IMR-90 (cell line): Measurements from ENCODE around the gene CISTR. TPM values are rescaled to one million over a fixed set of nuclear protein-coding genes. Genes with fewer than 3 reads are reported as not detected.

ENCODE experiments used
- ATAC-seq: fragments of 200-7000 bp; cut with Tn5 transposase; 2 replicates; pipeline ENCODE4 v1.9.1; 2020; ENCODE audit warnings: low read depth, mild to moderate bottlenecking, moderate library complexity
- BruUV-seq: library from RNA; stranded (reverse); fragments of 400-500 nt; replicated peaks from 2 replicates; lab custom pipeline; 2021; lab: Mats Ljungman, UMichigan
- CTCF ChIA-PET: fragments of 300-600 bp; formaldehyde crosslinking; extraction: SDS; loops from one replicate; lab custom pipeline; 2021; ENCODE audit warnings: antibody characterized with exemption; lab: Yijun Ruan, JAX
- POLR2A ChIA-PET: fragments of 300-600 bp; sonication (Branson Sonifier 250); formaldehyde crosslinking; loops from one replicate; lab custom pipeline; 2022; ENCODE audit warnings: antibody characterized with exemption; ENCODE audit not compliant: unreplicated experiment; lab: Charles Lee
- DNase-seq: peaks from one replicate; pipeline ENCODE4 v3.0.0; 2013
- H2AFZ ChIP-seq: replicated peaks from 2 replicates; pipeline ENCODE3; 2013; ENCODE audit warnings: low read length, mild to moderate bottlenecking; ENCODE audit not compliant: poor library complexity
- H2AK5ac ChIP-seq: 2 replicates; pipeline ENCODE4 v1.6.1; 2013; ENCODE audit warnings: low read depth, low read length, inconsistent platforms
- H2AK9ac ChIP-seq: replicated peaks from 2 replicates; pipeline ENCODE3; 2013; ENCODE audit warnings: mild to moderate bottlenecking, low read depth, low read length, moderate library complexity; ENCODE audit not compliant: poor library complexity
- H2BK120ac ChIP-seq: 2 replicates; pipeline ENCODE4 v1.6.1; 2013; ENCODE audit warnings: low read depth, low read length, inconsistent platforms
- H2BK15ac ChIP-seq: 3 replicates; pipeline ENCODE4 v1.6.1; 2013; ENCODE audit warnings: low read depth, low read length, inconsistent platforms
- H2BK20ac ChIP-seq: 2 replicates; pipeline ENCODE4 v1.6.1; 2013; ENCODE audit warnings: low read depth, mild to moderate bottlenecking, inconsistent platforms, low read length, moderate library complexity
- H2BK5ac ChIP-seq: 2 replicates; pipeline ENCODE4 v1.6.1; 2013; ENCODE audit warnings: mild to moderate bottlenecking, low read depth, low read length, inconsistent platforms; ENCODE audit not compliant: poor library complexity, severe bottlenecking
- H3K14ac ChIP-seq: replicated peaks from 2 replicates; pipeline ENCODE4 v1.6.1; 2013; ENCODE audit warnings: low read depth, low read length, inconsistent platforms
- H3K18ac ChIP-seq: 2 replicates; pipeline ENCODE4 v1.6.1; 2013; ENCODE audit warnings: low read depth, low read length, control low read depth
- H3K23ac ChIP-seq: 2 replicates; pipeline ENCODE4 v1.6.1; 2013; ENCODE audit warnings: low read depth, low read length, inconsistent platforms
- H3K27ac ChIP-seq: 2 replicates; pipeline ENCODE4 v1.5.1; 2013; ENCODE audit warnings: mild to moderate bottlenecking, control low read depth, low read length; ENCODE audit not compliant: insufficient read depth
- H3K27me3 ChIP-seq: 2 replicates; pipeline ENCODE4 v1.6.1; 2013; ENCODE audit warnings: low read length; ENCODE audit not compliant: control insufficient read depth, insufficient read depth
- H3K36me3 ChIP-seq: 2 replicates; pipeline ENCODE4 v1.6.1; 2013; ENCODE audit warnings: low read length, mixed read lengths; ENCODE audit not compliant: control insufficient read depth, insufficient read depth
- H3K4ac ChIP-seq: 2 replicates; pipeline ENCODE4 v1.6.1; 2013; ENCODE audit warnings: low read depth, low read length, inconsistent platforms
- H3K4me1 ChIP-seq: 2 replicates; pipeline ENCODE4 v1.6.1; 2013; ENCODE audit warnings: low read length, mixed read lengths; ENCODE audit not compliant: control insufficient read depth, insufficient read depth
- H3K4me2 ChIP-seq: 2 replicates; pipeline ENCODE4 v1.6.1; 2013; ENCODE audit warnings: low read depth, mild to moderate bottlenecking, control low read depth, low read length, moderate library complexity
- H3K4me3 ChIP-seq: 2 replicates; pipeline ENCODE4 v1.5.1; 2013; ENCODE audit warnings: low read depth, mild to moderate bottlenecking, control low read depth, low read length, moderate library complexity; ENCODE audit not compliant: insufficient read depth
- H3K56ac ChIP-seq: 2 replicates; pipeline ENCODE4 v1.6.1; 2013; ENCODE audit warnings: low read length, inconsistent platforms; ENCODE audit not compliant: insufficient read depth; ENCODE audit errors: extremely low read depth
- H3K79me1 ChIP-seq, 2 experiments: 2 replicates each; pipeline ENCODE4 v1.6.1; 2013; ENCODE audit warnings: low read length in 2 of 2, inconsistent platforms in 1 of 2, low read depth in 1 of 2
- H3K9ac ChIP-seq: 2 replicates; pipeline ENCODE4 v1.6.1; 2013; ENCODE audit warnings: low read depth, low read length, control low read depth
- H3K9me1 ChIP-seq: 2 replicates; pipeline ENCODE4 v1.6.1; 2013; ENCODE audit warnings: low read length, inconsistent platforms; ENCODE audit not compliant: insufficient read depth
- H3K9me3 ChIP-seq: 2 replicates; pipeline ENCODE4 v1.6.1; 2013; ENCODE audit warnings: low read length; ENCODE audit not compliant: control insufficient read depth, insufficient read depth
- H4K20me1 ChIP-seq: 2 replicates; pipeline ENCODE4 v1.6.1; 2013; ENCODE audit warnings: low read length, inconsistent platforms; ENCODE audit not compliant: insufficient read depth
- H4K5ac ChIP-seq: 2 replicates; pipeline ENCODE4 v1.6.1; 2013; ENCODE audit warnings: mild to moderate bottlenecking, low read depth, low read length, control low read depth
- H4K8ac ChIP-seq, 2 experiments: 2 replicates each; pipeline ENCODE4 v1.6.1; 2013; ENCODE audit warnings: low read depth in 2 of 2, low read length in 2 of 2, control low read depth in 1 of 2, inconsistent platforms in 1 of 2
- H4K91ac ChIP-seq: 2 replicates; pipeline ENCODE4 v1.6.1; 2013; ENCODE audit warnings: low read depth, low read length, inconsistent platforms; ENCODE audit not compliant: insufficient read depth
- CEBPB ChIP-seq: IDR thresholded peaks from 2 replicates; pipeline ENCODE4 v1.6.1; 2012; ENCODE audit warnings: low read depth, low read length, improper control_type of control experiment
- MAZ ChIP-seq: IDR thresholded peaks from 2 replicates; pipeline ENCODE4 v1.6.1; 2012; ENCODE audit warnings: low read depth, mild to moderate bottlenecking, low read length, improper control_type of control experiment, moderate library complexity, borderline replicate concordance
- MXI1 ChIP-seq: IDR thresholded peaks from 2 replicates; pipeline ENCODE4 v1.6.1; 2012; ENCODE audit warnings: low read depth, mild to moderate bottlenecking, low read length, moderate library complexity, borderline replicate concordance
- NFE2L2 ChIP-seq: fragments of 150-350 bp; IDR thresholded peaks from 2 replicates; pipeline ENCODE4 v1.6.1; 2016; ENCODE audit warnings: low read depth, mild to moderate bottlenecking, low read length
- POLR2A ChIP-seq: IDR thresholded peaks from 2 replicates; pipeline ENCODE4 v1.6.1; 2012; ENCODE audit warnings: mild to moderate bottlenecking, low read depth, low read length
- RAD21 ChIP-seq: IDR thresholded peaks from 2 replicates; pipeline ENCODE4 v1.6.1; 2012; ENCODE audit warnings: low read length, improper control_type of control experiment
- RCOR1 ChIP-seq: IDR thresholded peaks from 2 replicates; pipeline ENCODE4 v1.6.1; 2012; ENCODE audit warnings: mild to moderate bottlenecking, low read length, improper control_type of control experiment; ENCODE audit not compliant: insufficient replicate concordance
- RFX5 ChIP-seq: IDR thresholded peaks from 2 replicates; pipeline ENCODE4 v1.8.0; 2012; ENCODE audit warnings: low read depth, mild to moderate bottlenecking, low read length, moderate library complexity
- SMC3 ChIP-seq: fragments of 150-350 bp; IDR thresholded peaks from 2 replicates; pipeline ENCODE4 v1.6.1; 2016; ENCODE audit warnings: low read depth, mild to moderate bottlenecking, antibody characterized with exemption, low read length, moderate library complexity
- WGBS, 2 experiments: methylation state at CpG; one replicate each; pipeline versions ENCODE4 v1.1.5 to v1.1.7; 2013; ENCODE audit warnings: missing lambda C conversion rate in 2 of 2; ENCODE audit not compliant: insufficient read length in 1 of 2; ENCODE audit errors: extremely low coverage in 2 of 2; 5-methylcytosine and 5-hydroxymethylcytosine counted together
- dilution Hi-C: fragments of 300-500 bp; cut with HindIII; formaldehyde crosslinking; loops from one replicate; pipeline ENCODE4 v1.14.3; 2018; ENCODE audit warnings: low sequenced_read_pairs; ENCODE audit not compliant: unreplicated experiment
- in situ Hi-C: fragments of 300-500 bp; cut with MboI; formaldehyde crosslinking; loops from 3 replicates; pipeline ENCODE4 v1.14.3; 2019; ENCODE audit warnings: low sequenced_read_pairs, inconsistent platforms, mixed read lengths
- intact Hi-C: fragments of 100-400 bp; cut with micrococcal nuclease; formaldehyde crosslinking; loops from 2 replicates; pipeline ENCODE4 v1.10.0; 2022
- polyA plus RNA-seq, 3 experiments: library from polyadenylated mRNA; depleted of rRNA; stranded (reverse); fragments of >200 nt; gene quantifications; 2 replicates each; pipeline ENCODE4 v1.2.3, GENCODE V29; 2012; ENCODE audit warnings: low replicate concordance in 1 of 3
- total RNA-seq: library from RNA; depleted of rRNA; stranded (reverse); fragments of >200 nt; gene quantifications from 2 replicates; pipeline ENCODE4 v1.2.3, GENCODE V29; 2012
- TF ChIP-seq, protein P1 (sequence below): conservative IDR thresholded peaks from 2 replicates; pipeline ENCODE4 v1.5.1; 2012; ENCODE audit warnings: mild to moderate bottlenecking, low read depth, low read length, improper control_type of control experiment
- TF ChIP-seq, protein P2 (sequence below): fragments of 150-350 bp; IDR thresholded peaks from 2 replicates; pipeline ENCODE4 v1.6.1; 2017; ENCODE audit warnings: mild to moderate bottlenecking, antibody characterized with exemption, low read length, low read depth

CISTR gene
- total and polyA plus RNA-seq, 2 of the 4 experiments (the other 2 are of a cell fraction), result not detected

GRCh38 chr12:53717319-53717718 is 34.5 kb downstream of the CISTR start:
- Histone ChIP-seq H3K4me1 (peaks cover 2% of the 10 kb centered on the region; the same call in 1 of the 2 replicates), H3K9ac (no peak overlapping the region), H3K23ac (no peak overlapping the region), H4K91ac (no peak overlapping the region), H2BK5ac (no peak overlapping the region), H3K27me3 (no peaks in the 10 kb centered on the region), H2BK15ac (no peak overlapping the region), H2AFZ (no peak overlapping the region), H3K9me1 (peaks cover 4% of the 10 kb centered on the region; the same call in 1 of the 2 replicates), H2AK9ac (no peak overlapping the region), H4K5ac (no peak overlapping the region), H4K20me1 (peaks cover 3% of the 10 kb centered on the region; the same call in 1 of the 2 replicates), H3K4ac (no peak overlapping the region), H4K8ac (no peak overlapping the region), H2AK5ac (no peak overlapping the region), H3K4me2 (no peak overlapping the region), H3K36me3 (peaks cover 68% of the 10 kb centered on the region), H3K56ac (no peak overlapping the region), H3K79me1 (no peaks in the 10 kb centered on the region), H3K14ac (no peak overlapping the region), H3K9me3 (no peaks in the 10 kb centered on the region), H2BK20ac (no peak overlapping the region), H3K18ac (no peak overlapping the region), H2BK120ac (no peak overlapping the region), H3K27ac (no peak overlapping the region), H3K4me3 (no peak overlapping the region)
- dilution Hi-C loops (no loop called here), in situ Hi-C loops (no loop called here), intact Hi-C loops (no loop called here)
- ATAC-seq (no peak), DNase-seq (no peak)
- 100% methylated on average over 4 of the region's 5 CpGs; no CpG with 5 or more reads in 1 of the 2 experiments for WGBS, 2 experiments
- TF ChIP-seq RAD21 (no peak), MAZ (no peak), RCOR1 (no peak), NFE2L2 (no peak), SMC3 (no peak), POLR2A (no peak), RFX5 (no peak), CEBPB (no peak), MXI1 (no peak)
- TF ChIP-seq, protein P1, sequence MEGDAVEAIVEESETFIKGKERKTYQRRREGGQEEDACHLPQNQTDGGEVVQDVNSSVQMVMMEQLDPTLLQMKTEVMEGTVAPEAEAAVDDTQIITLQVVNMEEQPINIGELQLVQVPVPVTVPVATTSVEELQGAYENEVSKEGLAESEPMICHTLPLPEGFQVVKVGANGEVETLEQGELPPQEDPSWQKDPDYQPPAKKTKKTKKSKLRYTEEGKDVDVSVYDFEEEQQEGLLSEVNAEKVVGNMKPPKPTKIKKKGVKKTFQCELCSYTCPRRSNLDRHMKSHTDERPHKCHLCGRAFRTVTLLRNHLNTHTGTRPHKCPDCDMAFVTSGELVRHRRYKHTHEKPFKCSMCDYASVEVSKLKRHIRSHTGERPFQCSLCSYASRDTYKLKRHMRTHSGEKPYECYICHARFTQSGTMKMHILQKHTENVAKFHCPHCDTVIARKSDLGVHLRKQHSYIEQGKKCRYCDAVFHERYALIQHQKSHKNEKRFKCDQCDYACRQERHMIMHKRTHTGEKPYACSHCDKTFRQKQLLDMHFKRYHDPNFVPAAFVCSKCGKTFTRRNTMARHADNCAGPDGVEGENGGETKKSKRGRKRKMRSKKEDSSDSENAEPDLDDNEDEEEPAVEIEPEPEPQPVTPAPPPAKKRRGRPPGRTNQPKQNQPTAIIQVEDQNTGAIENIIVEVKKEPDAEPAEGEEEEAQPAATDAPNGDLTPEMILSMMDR, result no peak
- TF ChIP-seq, protein P2, sequence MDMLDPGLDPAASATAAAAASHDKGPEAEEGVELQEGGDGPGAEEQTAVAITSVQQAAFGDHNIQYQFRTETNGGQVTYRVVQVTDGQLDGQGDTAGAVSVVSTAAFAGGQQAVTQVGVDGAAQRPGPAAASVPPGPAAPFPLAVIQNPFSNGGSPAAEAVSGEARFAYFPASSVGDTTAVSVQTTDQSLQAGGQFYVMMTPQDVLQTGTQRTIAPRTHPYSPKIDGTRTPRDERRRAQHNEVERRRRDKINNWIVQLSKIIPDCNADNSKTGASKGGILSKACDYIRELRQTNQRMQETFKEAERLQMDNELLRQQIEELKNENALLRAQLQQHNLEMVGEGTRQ, result no peak
- POLR2A ChIA-PET, result no interaction called here
- CTCF ChIA-PET, result interaction anchor here (1.1 kb wide), 1 partner anchor 29 kb away, joined by 3 read pairs; no protein-coding TSS in a partner anchor
- no TSS peak for BruUV-seq
